22Rv1 (cell line): ENCODE results near the gene FAM24B.

Experiments
- H3K27ac ChIP-seq: fragments of 450-650 bp; 2 replicates; pipeline ENCODE4 v1.5.1; 2017
- CTCF ChIP-seq: fragments of 450-650 bp; IDR thresholded peaks from 2 replicates; pipeline ENCODE4 v1.5.1; 2017; ENCODE audit warnings: mild to moderate bottlenecking
- ZFX ChIP-seq: fragments of 450-650 bp; IDR thresholded peaks from 2 replicates; pipeline ENCODE4 v1.6.1; 2017; ENCODE audit warnings: antibody characterized with exemption, borderline replicate concordance

FAM24B gene

GRCh38 chr10:122847782-122848604, 31.4 kb downstream of the FAM24B start:
- no peak overlapping the region for H3K27ac ChIP-seq
- TF ChIP-seq ZFX (no peak), CTCF (no peak)

DNA sequence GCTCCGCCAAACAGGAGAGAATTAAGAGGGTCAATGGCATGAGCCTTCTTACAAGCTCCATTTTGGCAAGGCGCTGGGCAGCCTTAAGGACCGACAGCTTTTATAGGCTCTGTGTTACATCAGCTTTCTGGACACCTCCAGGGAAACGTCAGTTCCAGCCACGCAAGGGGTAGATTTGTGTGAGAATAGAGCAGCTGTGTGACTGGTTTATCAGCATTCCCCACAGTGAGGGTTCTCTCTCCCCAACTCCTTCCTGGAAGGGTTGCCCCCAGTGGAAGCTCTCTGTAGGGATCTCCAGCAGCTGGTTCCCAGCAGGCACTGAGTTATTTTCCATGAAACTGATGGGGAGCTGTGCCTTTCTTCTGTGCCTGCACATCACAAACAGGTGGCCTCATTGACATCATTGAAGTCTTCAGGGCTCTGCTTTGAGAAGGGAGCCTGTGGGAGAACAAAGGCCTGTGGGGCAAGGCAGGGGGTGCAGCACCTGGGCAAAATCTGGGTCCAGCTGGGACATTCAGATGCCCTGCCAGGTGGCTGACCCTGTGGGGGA, 33.5 kb downstream of the FAM24B start, which contains the start of gene CUZD1:
CUZD1 (minus strand) TSS at position 75 of the 550 bp plus-strand sequence; CDS start at position 61, 14 bp downstream.
- no peak within 1 kb of the TSS for H3K27ac ChIP-seq
- TF ChIP-seq CTCF (no peak), ZFX (no peak)

DNA sequence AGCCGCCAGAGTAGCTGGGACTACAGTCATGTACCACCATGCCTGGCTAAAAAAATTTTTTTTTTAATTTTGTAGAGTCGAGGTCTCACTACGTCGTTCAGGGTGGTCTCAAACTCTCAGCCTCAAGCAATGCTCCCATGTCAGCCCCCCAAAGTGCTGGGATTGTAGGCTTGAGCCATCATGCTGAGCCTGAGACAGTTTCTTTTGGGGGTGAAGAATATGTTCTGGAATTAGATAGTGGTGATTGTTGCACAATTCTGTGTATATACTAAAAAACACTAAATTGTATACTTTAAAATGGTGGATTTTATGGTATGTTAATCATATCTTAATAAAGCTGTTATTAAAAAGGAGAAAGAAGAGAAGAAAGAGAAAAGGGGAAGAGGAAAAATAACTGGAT, 35.2 kb downstream of the FAM24B start:
- H3K27ac ChIP-seq = no peak overlapping the region
- TF ChIP-seq CTCF (no peak), ZFX (no peak)

GRCh38 chr10:122841569-122841968, 37.8 kb downstream of the FAM24B start:
- no peak overlapping the region for H3K27ac ChIP-seq
- TF ChIP-seq CTCF (no peak), ZFX (no peak)

GRCh38 chr10:122839505-122839904, 39.9 kb downstream of the FAM24B start:
- TF ChIP-seq ZFX (no peak), CTCF (no peak)
- H3K27ac ChIP-seq = no peak overlapping the region

DNA sequence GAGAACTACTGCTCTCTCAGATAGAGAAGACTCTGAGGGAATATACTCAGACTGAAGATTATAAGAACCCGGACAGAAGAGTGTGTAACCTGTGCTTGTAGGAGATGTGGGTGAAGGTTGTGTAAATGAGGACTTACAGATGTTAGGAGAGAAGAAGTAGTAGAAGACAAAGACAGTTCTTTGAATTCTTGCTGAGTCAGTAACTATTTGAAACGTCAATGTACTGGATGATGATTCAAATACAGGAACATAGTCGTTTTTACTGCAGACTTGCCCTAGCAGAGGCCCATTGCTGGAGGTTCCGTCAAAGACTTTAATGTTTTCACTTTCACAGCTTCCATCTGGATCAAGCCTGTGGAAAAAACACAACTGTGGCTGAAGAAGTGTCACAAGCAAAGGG, 40.5 kb downstream of the FAM24B start:
- no peak for TF ChIP-seq CTCF
- no peak overlapping the region for H3K27ac ChIP-seq

- TF ChIP-seq ZFX = no peak
- TF ChIP-seq CTCF = no peak
- no peak overlapping the region for H3K27ac ChIP-seq
These were observed 43.5 kb downstream of the FAM24B start for GRCh38 chr10:122835908-122836307.
